Measurements from ENCODE around the gene STARD8. TPM values are rescaled to one million over a fixed set of nuclear protein-coding genes. Genes with fewer than 3 reads are reported as not detected.

Gene STARD8
- 2.4 and 2.7 TPM in 2 replicates for total RNA-seq

GRCh38 chrX:68647156-68647957 is at the start of gene STARD8:
STARD8 (plus strand) TSS chrX:68647666; CDS start chrX:68647883, 217 bp downstream.

Other genes with a start within 250 kb of the STARD8 start
- gene OPHN1, start 214.2 kb upstream of the STARD8 start, total RNA-seq: 3.0 and 3.7 TPM in 2 replicates
- 13.5 and 15.0 TPM in 2 replicates for gene YIPF6, start 148.6 kb upstream of the STARD8 start, total RNA-seq
- 36.7 and 39.3 TPM in 2 replicates for gene EFNB1, start 181.4 kb downstream of the STARD8 start, total RNA-seq